NB4 (cell line): Measurements from ENCODE around the gene AQP3.

Experiments used
- CTCF ChIP-seq: IDR thresholded peaks from one replicate; pipeline ENCODE4 v1.5.1; 2012; ENCODE audit warnings: low read depth, low read length
- POLR2A ChIP-seq: IDR thresholded peaks from 2 replicates; pipeline ENCODE4 v1.6.1; 2011; ENCODE audit warnings: mild to moderate bottlenecking; ENCODE audit not compliant: insufficient read length; ENCODE audit errors: extremely low read depth

- peak; percentile 99 for TF ChIP-seq CTCF
- TF ChIP-seq POLR2A, result no peak
These were observed 5.5 kb upstream of the AQP3 start for GRCh38 chr9:33452828-33453271.
